Glomerular endothelial cell (primary cell): Measurements from ENCODE around the gene GLRX. TPM values are rescaled to one million over a fixed set of nuclear protein-coding genes. Genes with fewer than 3 reads are reported as not detected.
"Not testable (repeated sequence)": the region's sequence is repeated elsewhere in the genome, so short reads cannot be mapped to it uniquely, and the experiment has no call there.

ENCODE experiments used
- DNase-seq: peaks from one replicate; pipeline ENCODE4 v3.0.0-alpha.2; 2011; ENCODE audit warnings: low read depth, low spot score; ENCODE audit errors: extremely low read depth
- total RNA-seq: library from RNA; depleted of rRNA; stranded (reverse); fragments of >200 nt; gene quantifications from 2 replicates; pipeline ENCODE4 v1.2.3, GENCODE V29; 2015

Gene GLRX
- total RNA-seq = 36.3 and 64.0 TPM in 2 replicates

- no peak for DNase-seq
Observed at GRCh38 chr5:95822542-95823181, at the start of gene GLRX. Gene GLRX, minus strand, starts transcription at chr5:95822726. Its CDS starts 64 bp downstream, at chr5:95822662.

- DNase-seq = no peak
Observed at GRCh38 chr5:95871146-95871806, 48.8 kb upstream of the GLRX start.

- DNase-seq = no peak
Observed at GRCh38 chr5:95870105-95870672, 47.7 kb upstream of the GLRX start.

GRCh38 chr5:95869173-95869855 lies 46.8 kb upstream of the GLRX start:
- DNase-seq = not testable (repeated sequence)

GRCh38 chr5:95868136-95868535 lies 45.6 kb upstream of the GLRX start:
- DNase-seq = no peak

GRCh38 chr5:95866435-95867040 lies 44.0 kb upstream of the GLRX start:
- no peak for DNase-seq

GRCh38 chr5:95864944-95865504 lies 42.5 kb upstream of the GLRX start:
- DNase-seq = no peak

GRCh38 chr5:95864456-95864855 lies 41.9 kb upstream of the GLRX start:
- DNase-seq = no peak

- no peak for DNase-seq
Observed at GRCh38 chr5:95863383-95863757, 40.8 kb upstream of the GLRX start.

GRCh38 chr5:95862671-95863382 lies 40.3 kb upstream of the GLRX start:
- DNase-seq = no peak

- no peak for DNase-seq
Observed at GRCh38 chr5:95861864-95862561, 39.5 kb upstream of the GLRX start.

GRCh38 chr5:95861221-95861863 lies 38.8 kb upstream of the GLRX start:
- peak; percentile 89 for DNase-seq

- no peak for DNase-seq
Observed at GRCh38 chr5:95859661-95860060, 37.1 kb upstream of the GLRX start.

- peak; percentile 92 for DNase-seq
Observed at GRCh38 chr5:95858661-95859595, 36.4 kb upstream of the GLRX start.

GRCh38 chr5:95858023-95858461 lies 35.5 kb upstream of the GLRX start:
- no peak for DNase-seq

GRCh38 chr5:95857185-95857945 lies 34.8 kb upstream of the GLRX start:
- DNase-seq = peak; percentile 77

- DNase-seq = no peak
Observed at GRCh38 chr5:95856501-95856981, 34.0 kb upstream of the GLRX start.
